Kidney (tissue), 14 donors: ENCODE results near the gene TMEM18. TPM values are rescaled to one million over a fixed set of nuclear protein-coding genes. Genes with fewer than 3 reads are reported as not detected.

ENCODE experiments used
- DNase-seq, 5 donors: peaks; one replicate each; pipeline ENCODE4 v3.0.0-alpha.2; 2013 to 2020
- FAIRE-seq: peaks from 2 replicates; lab custom pipeline; 2012; peaks lifted over from hg19 to GRCh38; lab: Jason Lieb, UNC
- H3K27ac ChIP-seq, 2 donors: one replicate each; pipeline ENCODE4 v1.7.0; 2013; ENCODE audit warnings: low read depth in 2 of 2, low read length in 2 of 2, inconsistent platforms in 1 of 2
- H3K27me3 ChIP-seq: one replicate; pipeline ENCODE4 v1.7.1; 2013; ENCODE audit warnings: low read length, inconsistent platforms; ENCODE audit not compliant: control insufficient read depth, insufficient read depth
- H3K36me3 ChIP-seq, 3 donors: one replicate each; pipeline versions ENCODE4 v1.7.0 to v1.7.1; 2013; ENCODE audit warnings: low read length in 3 of 3, control low read depth in 1 of 3, inconsistent platforms in 1 of 3; ENCODE audit not compliant: insufficient read depth in 3 of 3, control insufficient read depth in 2 of 3
- H3K4me1 ChIP-seq, 3 donors: one replicate each; pipeline versions ENCODE4 v1.7.0 to v1.7.1; 2013; ENCODE audit warnings: low read length in 3 of 3, inconsistent platforms in 1 of 3, low read depth in 1 of 3; ENCODE audit not compliant: control insufficient read depth in 2 of 3, insufficient read depth in 2 of 3
- H3K4me3 ChIP-seq, 3 donors: one replicate each; pipeline versions ENCODE4 v1.7.0 to v1.8.1; 2013; ENCODE audit warnings: low read length in 3 of 3, control low read depth in 1 of 3, inconsistent platforms in 1 of 3
- H3K9ac ChIP-seq, 3 donors: one replicate each; pipeline versions ENCODE4 v1.7.0 to v1.7.1; 2013; ENCODE audit warnings: low read length in 3 of 3, control low read depth in 1 of 3, inconsistent platforms in 1 of 3
- H3K9me3 ChIP-seq, 3 donors: one replicate each; pipeline versions ENCODE4 v1.7.0 to v1.7.1; 2013; ENCODE audit warnings: low read length in 3 of 3, control low read depth in 1 of 3, inconsistent platforms in 1 of 3; ENCODE audit not compliant: control insufficient read depth in 2 of 3, insufficient read depth in 1 of 3
- CTCF ChIP-seq: IDR thresholded peaks from 3 replicates; pipeline ENCODE4 v1.5.1; 2012; ENCODE audit warnings: mild to moderate bottlenecking, moderate library complexity, borderline replicate concordance; ENCODE audit not compliant: insufficient read depth; ENCODE audit errors: extremely low read depth
- intact Hi-C: fragments of 100-400 bp; cut with DNase I; formaldehyde crosslinking; loops from one replicate; pipeline ENCODE4 v1.11.1; 2022
- polyA plus RNA-seq: library from polyadenylated mRNA; stranded (reverse); fragments of 350-450 nt; fragmentation: Illumina TruSeq; extraction: RNeasy Lipid Tissue Mini Kit (QIAGEN cat#74804); gene quantifications from one replicate; pipeline ENCODE4 v1.2.3, GENCODE V29; 2014; ENCODE audit warnings: low read depth, low replicate concordance; ENCODE audit not compliant: insufficient read depth
- total RNA-seq: library from RNA; stranded (reverse); fragmentation: NEBNext Ultra II Directional; extraction: Animal tissue kit (Norgen Biotek cat#: 25700); gene quantifications from one replicate; pipeline ENCODE4 v1.2.1, GENCODE V29; 2021
- donor health status: control.
- donor health status: control.
- donor health status: control.
- donor health status: control.
- donor health status: control.
- donor health status: DM: yes; HTN: yes; CAD: no.
- donor health status: Normal renal cell carcinoma (clear cell type).

TMEM18 gene
- total and polyA plus RNA-seq, 2 donors from 2014 or later, result 24.0 to 29.7 TPM

GRCh38 chr2:656676-657075 lies 20.5 kb downstream of the TMEM18 start:
- H3K4me3 ChIP-seq, result no peak overlapping the region
- H3K27me3 ChIP-seq, result no peaks in the 10 kb centered on the region
- intact Hi-C loops, result no loop called here

GRCh38 chr2:655626-656025 lies 21.6 kb downstream of the TMEM18 start:
- DNase-seq, result peak in 1 of 5 donors; percentile 2
- Histone ChIP-seq H3K9me3 (no peaks in the 10 kb centered on the region), H3K27me3 (no peaks in the 10 kb centered on the region), H3K9ac (no peak overlapping the region), H3K27ac (no peak overlapping the region), H3K36me3 (no peaks in the 10 kb centered on the region), H3K4me1 (no peaks in the 10 kb centered on the region), H3K4me3 (no peak overlapping the region)
- intact Hi-C loops, result no loop called here
- no peak for FAIRE-seq
- TF ChIP-seq CTCF, result no peak

More at GRCh38 chr2:656676-657075, 20.5 kb downstream of the TMEM18 start:
- H3K4me1 ChIP-seq, result no peaks in the 10 kb centered on the region
- H3K27ac ChIP-seq, result no peak overlapping the region
- TF ChIP-seq CTCF, result no peak
- FAIRE-seq, result no peak
- no peaks in the 10 kb centered on the region for H3K36me3 ChIP-seq
- no peak for DNase-seq
- H3K9me3 ChIP-seq, result no peaks in the 10 kb centered on the region
- H3K9ac ChIP-seq, result no peak overlapping the region

GRCh38 chr2:654896-655295 lies 22.3 kb downstream of the TMEM18 start:
- FAIRE-seq (no peak), DNase-seq (no peak)
- TF ChIP-seq CTCF, result no peak
- Histone ChIP-seq H3K4me3 (no peak overlapping the region), H3K36me3 (no peaks in the 10 kb centered on the region), H3K27ac (no peak overlapping the region), H3K4me1 (no peaks in the 10 kb centered on the region), H3K9me3 (no peaks in the 10 kb centered on the region), H3K27me3 (no peaks in the 10 kb centered on the region), H3K9ac (no peak overlapping the region)
- intact Hi-C loops, result no loop called here
